Activated CD8-positive, alpha-beta memory T cell treated with anti-CD3 and anti-CD28 coated beads, Interleukin-2, amount 10 ng/mL, durations not matched to agents 7 days and 5 days (primary cell): Measurements from ENCODE around the gene NOVA1. TPM values are rescaled to one million over a fixed set of nuclear protein-coding genes. Genes with fewer than 3 reads are reported as not detected.

Experiments used
- ATAC-seq: fragments of 150-1000 bp; cut with Tn5 transposase; one replicate; pipeline ENCODE4 v1.10.0; 2021; ENCODE audit warnings: moderate library complexity
- CTCF ChIA-PET: fragments of 350-600 bp; sonication (Branson Sonifier 250); formaldehyde crosslinking; loops from one replicate; lab custom pipeline; 2021; ENCODE audit warnings: antibody characterized with exemption; lab: Charles Lee
- DNase-seq: peaks from one replicate; pipeline ENCODE4 v3.0.0-alpha.2; 2020
- H3K27ac Mint-ChIP-seq: one replicate; pipeline ENCODE4 v1.8.0; 2021; ENCODE audit warnings: mild to moderate bottlenecking, mixed read lengths
- H3K27me3 Mint-ChIP-seq: one replicate; pipeline ENCODE4 v1.8.0; 2021; ENCODE audit warnings: mixed read lengths
- H3K36me3 Mint-ChIP-seq: one replicate; pipeline ENCODE4 v1.8.0; 2021; ENCODE audit warnings: mild to moderate bottlenecking, mixed read lengths
- H3K4me1 Mint-ChIP-seq: one replicate; pipeline ENCODE4 v1.8.0; 2021; ENCODE audit warnings: mixed read lengths
- H3K4me3 Mint-ChIP-seq: one replicate; pipeline ENCODE4 v1.8.0; 2021; ENCODE audit warnings: mild to moderate bottlenecking, moderate library complexity, mixed read lengths
- H3K9me3 Mint-ChIP-seq: one replicate; pipeline ENCODE4 v1.8.0; 2022; ENCODE audit warnings: low read depth, mixed read lengths
- total RNA-seq, 2 experiments: library from RNA; stranded (reverse); gene quantifications; one replicate each; pipeline ENCODE4 v1.2.3, GENCODE V29; 2021

NOVA1 gene
- total RNA-seq, 2 experiments from 2014 or later, result 0.42 TPM; not detected in 1

- peaks cover 2% of the 10 kb centered on the region for H3K4me1 Mint-ChIP-seq
- ATAC-seq (no peak), DNase-seq (no peak)
- H3K4me3 Mint-ChIP-seq, result no peak overlapping the region
- peak overlapping the region; percentile 40 for H3K27ac Mint-ChIP-seq
- no peaks in the 10 kb centered on the region for H3K9me3 Mint-ChIP-seq
- peaks cover 22% of the 10 kb centered on the region for H3K27me3 Mint-ChIP-seq
- peaks cover 2% of the 10 kb centered on the region for H3K36me3 Mint-ChIP-seq
- CTCF ChIA-PET, result no interaction called here
These were observed 869 bp upstream of the NOVA1 start for GRCh38 chr14:26598672-26599131.

DNA sequence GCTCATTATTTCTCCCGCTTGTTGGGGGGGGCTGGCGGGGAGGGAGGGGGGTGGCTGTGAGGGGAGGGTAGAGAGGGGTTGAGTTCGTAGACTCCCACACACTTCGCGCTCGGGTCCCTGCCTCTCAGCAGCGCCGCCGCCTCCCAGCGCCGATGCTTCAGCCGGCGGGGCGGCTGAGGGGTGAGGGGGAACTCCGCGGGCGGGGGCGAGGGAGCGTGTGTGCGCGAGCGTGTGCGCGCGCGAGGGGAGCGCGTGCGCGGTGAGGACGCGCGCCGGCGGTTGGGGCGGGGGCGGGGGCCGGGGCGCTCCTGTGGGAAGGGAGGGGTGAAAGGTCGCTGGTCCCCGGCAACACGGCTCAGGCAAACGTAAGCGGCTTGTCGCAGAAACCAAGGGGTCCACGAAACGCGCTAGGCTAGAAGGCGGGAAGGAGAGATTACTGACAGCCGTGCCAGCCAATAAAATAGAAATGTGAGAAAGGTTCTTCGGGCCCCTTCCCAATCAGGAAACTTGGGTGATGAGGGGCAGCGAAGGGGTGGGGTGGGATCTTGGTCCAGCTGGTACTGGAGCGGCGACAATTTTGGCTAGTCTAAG is 343 bp upstream of the NOVA1 start:
- ATAC-seq (peak; percentile 45), DNase-seq (no peak)
- no peaks in the 10 kb centered on the region for H3K9me3 Mint-ChIP-seq
- no peak overlapping the region for H3K4me3 Mint-ChIP-seq
- H3K27ac Mint-ChIP-seq, result peak overlapping the region; percentile 40
- H3K27me3 Mint-ChIP-seq, result peaks cover 22% of the 10 kb centered on the region
- CTCF ChIA-PET, result no interaction called here
- peaks cover 2% of the 10 kb centered on the region for H3K36me3 Mint-ChIP-seq
- H3K4me1 Mint-ChIP-seq, result peaks cover 2% of the 10 kb centered on the region

DNA sequence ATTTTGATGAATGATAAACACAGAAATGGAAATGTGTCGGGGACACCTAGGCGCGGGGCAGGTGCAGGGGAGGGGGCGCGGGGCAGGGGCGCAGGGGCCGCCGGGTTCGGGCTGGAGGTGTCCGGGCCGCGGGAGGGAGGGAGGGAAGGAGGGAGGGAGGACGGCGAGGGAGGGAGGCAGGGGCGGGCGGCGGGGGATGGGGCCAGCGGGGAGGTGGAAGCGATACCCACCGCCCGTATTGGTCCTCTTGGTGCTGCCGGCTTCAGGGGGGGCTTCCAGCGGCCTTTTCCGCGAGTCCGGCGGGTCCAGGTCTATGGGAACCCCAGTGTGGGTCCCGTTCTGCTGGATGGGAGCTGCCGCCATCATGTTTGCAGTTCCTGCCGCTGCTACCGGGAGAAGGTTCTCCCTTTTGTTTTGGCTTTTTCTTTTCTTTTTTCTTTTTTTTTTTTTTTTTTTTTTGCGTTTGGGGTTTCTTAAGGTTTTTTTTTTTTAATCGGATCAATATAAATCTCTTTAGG is 703 bp downstream of the NOVA1 start:
- Mint-ChIP-seq H3K36me3 (peaks cover 2% of the 10 kb centered on the region), H3K27me3 (peaks cover 22% of the 10 kb centered on the region), H3K9me3 (no peaks in the 10 kb centered on the region), H3K27ac (no peak overlapping the region), H3K4me1 (peaks cover 2% of the 10 kb centered on the region), H3K4me3 (peak overlapping the region; percentile 11)
- DNase-seq, result no peak
- CTCF ChIA-PET, result no interaction called here
- ATAC-seq, result no peak

- DNase-seq (no peak), ATAC-seq (no peak)
- Mint-ChIP-seq H3K27ac (no peak overlapping the region), H3K27me3 (peaks cover 22% of the 10 kb centered on the region), H3K4me1 (peaks cover 2% of the 10 kb centered on the region), H3K36me3 (peaks cover 2% of the 10 kb centered on the region), H3K4me3 (no peak overlapping the region), H3K9me3 (no peaks in the 10 kb centered on the region)
- CTCF ChIA-PET, result no interaction called here
These were observed 1.2 kb downstream of the NOVA1 start for GRCh38 chr14:26596543-26597061.

DNA sequence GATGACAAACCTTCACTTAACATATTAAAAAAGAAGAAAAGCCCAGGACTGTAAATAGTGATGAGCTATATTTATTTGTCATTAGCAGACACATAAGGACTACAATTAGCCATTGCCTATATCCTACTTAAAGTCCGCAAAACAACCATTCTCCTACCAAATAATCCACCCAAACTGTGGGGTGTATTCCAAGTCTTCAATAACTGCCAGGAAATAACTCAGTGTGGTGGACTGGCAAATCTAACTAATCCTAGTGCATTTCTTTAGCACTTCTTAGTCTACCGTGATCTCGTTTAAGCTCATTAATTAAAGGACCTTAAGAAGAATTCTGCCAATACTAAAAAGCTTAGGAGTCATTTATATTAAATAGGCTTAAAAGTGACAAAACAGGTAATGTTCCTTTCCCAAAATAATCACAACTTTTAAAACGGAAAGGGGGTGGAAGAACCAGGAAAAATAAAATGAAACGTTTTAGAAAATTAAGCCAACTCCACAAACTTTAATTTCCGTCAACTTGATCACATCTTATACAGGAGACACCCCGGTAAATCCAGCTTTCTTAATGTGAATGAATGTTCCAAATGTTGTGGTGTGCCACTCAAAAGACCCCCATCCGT is 1.8 kb downstream of the NOVA1 start:
- Mint-ChIP-seq H3K9me3 (no peaks in the 10 kb centered on the region), H3K36me3 (peaks cover 2% of the 10 kb centered on the region), H3K27me3 (peaks cover 22% of the 10 kb centered on the region), H3K4me3 (no peak overlapping the region), H3K4me1 (peaks cover 2% of the 10 kb centered on the region), H3K27ac (no peak overlapping the region)
- no peak for DNase-seq
- CTCF ChIA-PET, result no interaction called here
- ATAC-seq, result no peak

- peaks cover 2% of the 10 kb centered on the region for H3K36me3 Mint-ChIP-seq
- CTCF ChIA-PET, result no interaction called here
- H3K27ac Mint-ChIP-seq, result no peak overlapping the region
- peaks cover 22% of the 10 kb centered on the region for H3K27me3 Mint-ChIP-seq
- H3K9me3 Mint-ChIP-seq, result no peaks in the 10 kb centered on the region
- H3K4me3 Mint-ChIP-seq, result no peak overlapping the region
- ATAC-seq, result no peak
- no peak for DNase-seq
- peaks cover 2% of the 10 kb centered on the region for H3K4me1 Mint-ChIP-seq
These were observed 2.9 kb downstream of the NOVA1 start for GRCh38 chr14:26594756-26595545.

DNA sequence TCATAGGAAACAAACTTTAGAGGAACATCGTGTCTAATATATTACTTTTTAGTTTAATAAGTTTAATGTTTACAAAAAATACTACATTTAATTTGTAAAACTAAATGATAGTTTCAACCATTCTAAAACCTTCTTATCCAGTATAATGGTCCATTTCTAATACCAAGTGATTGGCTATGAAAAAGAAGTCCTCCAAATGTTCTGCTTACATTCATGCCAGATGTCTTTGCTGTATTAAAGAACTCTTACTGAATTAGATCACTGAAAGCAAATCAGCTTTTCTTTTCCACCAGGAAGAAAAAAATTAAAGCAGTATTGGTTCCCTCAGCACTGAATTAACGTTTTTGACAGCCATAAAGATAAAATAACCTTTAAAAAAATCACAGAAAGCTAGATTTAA is 3.7 kb downstream of the NOVA1 start:
- H3K4me3 Mint-ChIP-seq, result no peak overlapping the region
- peaks cover 18% of the 10 kb centered on the region for H3K27me3 Mint-ChIP-seq
- no peaks in the 10 kb centered on the region for H3K9me3 Mint-ChIP-seq
- no peak for DNase-seq
- no peak for ATAC-seq
- H3K36me3 Mint-ChIP-seq, result peaks cover 2% of the 10 kb centered on the region
- H3K4me1 Mint-ChIP-seq, result peaks cover 2% of the 10 kb centered on the region
- no peak overlapping the region for H3K27ac Mint-ChIP-seq
- CTCF ChIA-PET, result no interaction called here

DNA sequence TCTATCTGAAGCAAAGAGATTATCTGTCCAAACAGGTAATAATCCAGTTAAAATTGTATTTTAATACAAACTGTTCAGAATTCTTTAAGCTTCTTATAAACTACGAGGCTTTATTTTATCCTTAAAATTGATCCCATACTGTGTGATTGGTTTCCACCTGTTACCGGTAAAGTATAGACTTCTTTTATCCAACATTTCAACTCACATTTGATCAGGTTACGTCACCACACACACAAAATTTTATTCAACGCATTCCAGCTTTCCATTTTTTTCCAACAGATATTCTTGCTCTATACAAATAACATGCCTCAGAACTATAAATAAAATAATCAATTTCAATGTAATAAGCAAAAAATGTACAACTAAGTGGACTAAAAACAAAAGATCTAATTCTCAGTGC is 4.5 kb downstream of the NOVA1 start:
- Mint-ChIP-seq H3K36me3 (peaks cover 2% of the 10 kb centered on the region), H3K27me3 (peaks cover 10% of the 10 kb centered on the region), H3K9me3 (no peaks in the 10 kb centered on the region), H3K4me1 (peaks cover 2% of the 10 kb centered on the region), H3K27ac (no peak overlapping the region), H3K4me3 (no peak overlapping the region)
- ATAC-seq (no peak), DNase-seq (no peak)
- CTCF ChIA-PET, result no interaction called here

GRCh38 chr14:26589925-26590324 is 7.9 kb downstream of the NOVA1 start:
- Mint-ChIP-seq H3K4me3 (no peak overlapping the region), H3K4me1 (no peaks in the 10 kb centered on the region), H3K27me3 (no peaks in the 10 kb centered on the region), H3K36me3 (no peaks in the 10 kb centered on the region), H3K27ac (no peak overlapping the region), H3K9me3 (no peaks in the 10 kb centered on the region)
- CTCF ChIA-PET, result no interaction called here
- no peak for ATAC-seq
- no peak for DNase-seq

GRCh38 chr14:26577711-26578110 is 20.1 kb downstream of the NOVA1 start:
- no peak for DNase-seq
- peaks cover 13% of the 10 kb centered on the region for H3K9me3 Mint-ChIP-seq
- H3K4me1 Mint-ChIP-seq, result no peaks in the 10 kb centered on the region
- H3K36me3 Mint-ChIP-seq, result no peaks in the 10 kb centered on the region
- no peak overlapping the region for H3K4me3 Mint-ChIP-seq
- H3K27ac Mint-ChIP-seq, result no peak overlapping the region
- no peak for ATAC-seq
- CTCF ChIA-PET, result no interaction called here
- no peaks in the 10 kb centered on the region for H3K27me3 Mint-ChIP-seq

DNA sequence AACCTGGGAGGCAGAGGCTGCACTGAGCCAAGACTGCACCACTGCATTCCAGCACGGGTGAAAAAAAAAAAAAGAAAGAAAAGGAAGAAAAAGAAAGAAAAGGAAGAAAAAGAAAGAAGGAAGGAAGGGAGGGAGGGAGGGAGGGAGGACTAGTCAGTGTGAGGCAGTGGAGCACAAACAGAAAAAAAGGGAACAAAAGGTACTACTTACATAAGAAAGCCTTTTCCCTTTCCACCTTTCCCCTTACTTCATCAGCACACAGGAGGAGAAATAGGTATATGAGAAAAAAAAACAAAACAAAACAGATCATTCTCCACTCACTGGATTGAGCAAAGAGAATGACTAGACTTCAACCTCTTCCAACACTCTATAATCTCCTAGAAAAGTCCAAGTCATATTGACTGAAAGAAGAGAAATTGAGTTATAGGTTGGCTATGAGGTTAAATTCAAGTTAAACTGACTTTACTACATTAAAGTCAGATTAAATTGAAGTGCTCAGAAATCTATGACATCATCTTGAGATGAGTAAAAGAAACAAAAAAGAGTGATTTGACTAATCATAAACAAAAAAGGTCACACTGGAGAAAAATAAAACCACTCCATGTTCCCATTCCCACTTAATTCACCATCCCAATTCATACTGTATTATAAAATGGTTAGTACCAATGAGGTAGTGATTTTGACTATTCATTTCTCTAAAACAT is 43.6 kb downstream of the NOVA1 start:
- no peak overlapping the region for H3K27ac Mint-ChIP-seq
- CTCF ChIA-PET, result no interaction called here
- no peaks in the 10 kb centered on the region for H3K4me1 Mint-ChIP-seq
- peaks cover 18% of the 10 kb centered on the region for H3K9me3 Mint-ChIP-seq
- ATAC-seq, result no peak
- no peaks in the 10 kb centered on the region for H3K27me3 Mint-ChIP-seq
- DNase-seq, result no peak
- no peak overlapping the region for H3K4me3 Mint-ChIP-seq
- H3K36me3 Mint-ChIP-seq, result no peaks in the 10 kb centered on the region

GRCh38 chr14:26549571-26549970 is 48.3 kb downstream of the NOVA1 start:
- Mint-ChIP-seq H3K27me3 (no peaks in the 10 kb centered on the region), H3K9me3 (peaks cover 4% of the 10 kb centered on the region), H3K4me1 (no peaks in the 10 kb centered on the region), H3K27ac (no peak overlapping the region), H3K36me3 (no peaks in the 10 kb centered on the region), H3K4me3 (no peak overlapping the region)
- DNase-seq, result no peak
- CTCF ChIA-PET, result no interaction called here
- ATAC-seq, result no peak

GRCh38 chr14:26548406-26548805 is 49.4 kb downstream of the NOVA1 start:
- Mint-ChIP-seq H3K36me3 (no peaks in the 10 kb centered on the region), H3K4me3 (no peak overlapping the region), H3K27me3 (no peaks in the 10 kb centered on the region), H3K4me1 (no peaks in the 10 kb centered on the region), H3K27ac (no peak overlapping the region), H3K9me3 (peaks cover 3% of the 10 kb centered on the region)
- CTCF ChIA-PET, result no interaction called here
- DNase-seq (no peak), ATAC-seq (no peak)
